Keratinocyte (primary cell): ENCODE results near the gene UVSSA. TPM values are rescaled to one million over a fixed set of nuclear protein-coding genes. Genes with fewer than 3 reads are reported as not detected.

Source experiments
- DNase-seq: peaks from one replicate; pipeline ENCODE4 v3.0.0-alpha.2; 2011; ENCODE audit warnings: low read depth, missing footprints, low spot score
- FAIRE-seq: peaks from 2 replicates; lab custom pipeline; 2011; peaks lifted over from hg19 to GRCh38; lab: Jason Lieb, UNC
- H2AFZ ChIP-seq: 2 replicates; pipeline ENCODE4 v1.6.0; 2012; ENCODE audit warnings: low read length, control low read depth, inconsistent platforms; ENCODE audit not compliant: control insufficient read depth
- H3K27ac ChIP-seq: 2 replicates; pipeline ENCODE4 v1.5.1; 2011; ENCODE audit warnings: low read length; ENCODE audit not compliant: control insufficient read depth, insufficient read depth
- H3K27me3 ChIP-seq: 3 replicates; pipeline ENCODE4 v1.6.0; 2011; ENCODE audit warnings: low read length; ENCODE audit not compliant: control insufficient read depth, insufficient read depth; ENCODE audit errors: extremely low read depth
- H3K36me3 ChIP-seq, 2 experiments: 2 replicates in 1 of 2; 3 replicates in 1 of 2; pipeline ENCODE4 v1.5.1; 2011; ENCODE audit warnings: low read length in 2 of 2, mild to moderate bottlenecking in 1 of 2; ENCODE audit not compliant: control insufficient read depth in 2 of 2, insufficient read depth in 2 of 2; ENCODE audit errors: extremely low read depth in 1 of 2
- H3K4me1 ChIP-seq: 3 replicates; pipeline ENCODE4 v1.5.1; 2011; ENCODE audit warnings: low read length; ENCODE audit not compliant: control insufficient read depth, insufficient read depth; ENCODE audit errors: extremely low read depth
- H3K4me2 ChIP-seq: 3 replicates; pipeline ENCODE4 v1.6.0; 2011; ENCODE audit warnings: low read depth, low read length; ENCODE audit not compliant: control insufficient read depth, insufficient read depth; ENCODE audit errors: extremely low read depth
- H3K4me3 ChIP-seq, 3 experiments: fragments of 200-600 bp in 1 of 3; sonication (generic) in 1 of 3; 2 replicates in 2 of 3; 3 replicates in 1 of 3; pipeline ENCODE4 v1.5.1; 2011 to 2016; ENCODE audit warnings: low read length in 3 of 3, mild to moderate bottlenecking in 3 of 3, control low read depth in 2 of 3, inconsistent platforms in 1 of 3, low read depth in 1 of 3, mixed read lengths in 1 of 3, mixed run types in 1 of 3, moderate library complexity in 1 of 3; ENCODE audit not compliant: control insufficient read depth in 2 of 3, insufficient read depth in 2 of 3; ENCODE audit errors: extremely low read depth in 1 of 3
- H3K79me2 ChIP-seq: 2 replicates; pipeline ENCODE4 v1.6.0; 2012; ENCODE audit warnings: low read length; ENCODE audit not compliant: control insufficient read depth, insufficient read depth
- H3K9ac ChIP-seq: 3 replicates; pipeline ENCODE4 v1.6.0; 2011; ENCODE audit warnings: low read length; ENCODE audit not compliant: control insufficient read depth, insufficient read depth; ENCODE audit errors: extremely low read depth
- H3K9me1 ChIP-seq: 3 replicates; pipeline ENCODE4 v1.6.0; 2011; ENCODE audit warnings: low read length; ENCODE audit not compliant: control insufficient read depth, insufficient read depth; ENCODE audit errors: extremely low read depth
- H3K9me3 ChIP-seq: 2 replicates; pipeline ENCODE4 v1.5.1; 2012; ENCODE audit warnings: low read depth, low read length; ENCODE audit not compliant: control insufficient read depth
- H4K20me1 ChIP-seq: 3 replicates; pipeline ENCODE4 v1.6.0; 2011; ENCODE audit warnings: low read length; ENCODE audit not compliant: control insufficient read depth, insufficient read depth; ENCODE audit errors: extremely low read depth
- CTCF ChIP-seq, 3 experiments: IDR thresholded peaks in 1 of 3; conservative IDR thresholded peaks in 1 of 3; optimal IDR thresholded peaks in 1 of 3; 2 replicates in 2 of 3; 3 replicates in 1 of 3; pipeline versions ENCODE3 to v1.5.1; 2011; ENCODE audit warnings: low read length in 3 of 3, mild to moderate bottlenecking in 3 of 3, moderate library complexity in 2 of 3, control low read depth in 1 of 3, inconsistent platforms in 1 of 3; ENCODE audit not compliant: insufficient read depth in 2 of 3; ENCODE audit errors: extremely low read depth in 1 of 3
- EZH2 ChIP-seq: IDR thresholded peaks from one replicate; pipeline ENCODE4 v1.6.1; 2012; ENCODE audit warnings: inconsistent platforms, mild to moderate bottlenecking, low read length, moderate library complexity
- dilution Hi-C: fragments of 300-500 bp; cut with MboI; formaldehyde crosslinking; loops from one replicate; pipeline ENCODE4 v1.7.0; 2020; ENCODE audit warnings: low sequenced_read_pairs; ENCODE audit not compliant: extremely low pct_ligation_motif_present
- polyA plus RNA-seq, 5 experiments: library from polyadenylated mRNA; depleted of rRNA in 3 of 5; stranded (reverse) in 3 of 5; stranded (forward) in 1 of 5; unstranded in 1 of 5; fragments of >200 nt; gene quantifications; 1 replicate in 1 of 5; 2 replicates in 3 of 5; 3 replicates in 1 of 5; pipeline versions ENCODE4 v1.2.1 to v1.2.3, GENCODE V29; 2011 to 2012; ENCODE audit warnings: missing spikeins in 2 of 5, low read depth in 1 of 5, low replicate concordance in 1 of 5

Gene UVSSA
- polyA plus RNA-seq, 1 donor (not counting 4 experiments of a cell fraction or from before 2014, with no cell fraction given): 4.7 TPM

- dilution Hi-C loops: no loop called here
- DNase-seq: no peak
- Histone ChIP-seq H3K4me1 (peaks cover 24% of the 10 kb centered on the region), H3K9me3 (no peaks in the 10 kb centered on the region), H3K27me3 (no peaks in the 10 kb centered on the region), H3K4me2 (no peak overlapping the region), H3K79me2 (peaks cover 37% of the 10 kb centered on the region), H3K27ac (no peak overlapping the region), H3K9me1 (no peaks in the 10 kb centered on the region), H2AFZ (no peak overlapping the region), H3K9ac (no peak overlapping the region), H3K4me3 (no peak overlapping the region), H4K20me1 (no peaks in the 10 kb centered on the region), H3K36me3 (peaks cover 24 to 32% of the 10 kb centered on the region in 2 experiments)
- no peak for FAIRE-seq
- TF ChIP-seq EZH2 (no peak), CTCF (optimal IDR thresholded peaks at IDR 0.05 in 1 of 3, IDR thresholded peaks at IDR 0.05 in 1 of 3, conservative IDR thresholded peaks at IDR 0.05 in 1 of 3; ENCODE audit: extremely low read depth in 1 of 3, insufficient read depth in 2 of 3, low read length in 3 of 3) (peak in 2 of 3 experiments; percentile 38 to 40)
These were observed 28.4 kb upstream of the UVSSA start for GRCh38 chr4:1318488-1319213.

- Histone ChIP-seq H3K27me3 (no peaks in the 10 kb centered on the region), H3K4me2 (no peak overlapping the region), H3K9me1 (no peaks in the 10 kb centered on the region), H3K79me2 (peaks cover 28% of the 10 kb centered on the region), H3K9ac (no peak overlapping the region), H3K4me1 (peaks cover 36% of the 10 kb centered on the region), H3K9me3 (peaks cover 2% of the 10 kb centered on the region), H3K4me3 (no peak overlapping the region), H2AFZ (no peak overlapping the region), H3K36me3 (peaks cover 27 to 43% of the 10 kb centered on the region in 2 experiments), H4K20me1 (no peaks in the 10 kb centered on the region), H3K27ac (no peak overlapping the region)
- no peak for FAIRE-seq
- no peak for DNase-seq
- dilution Hi-C loops: no loop called here
- TF ChIP-seq CTCF (optimal IDR thresholded peaks at IDR 0.05 in 1 of 3, IDR thresholded peaks at IDR 0.05 in 1 of 3, conservative IDR thresholded peaks at IDR 0.05 in 1 of 3; ENCODE audit: extremely low read depth in 1 of 3, insufficient read depth in 2 of 3, low read length in 3 of 3) (no peak), EZH2 (no peak)
These were observed 25.5 kb upstream of the UVSSA start for GRCh38 chr4:1321486-1321885.
